ENCODE results near the gene ABCG1.

The ABCG1 gene

DNA sequence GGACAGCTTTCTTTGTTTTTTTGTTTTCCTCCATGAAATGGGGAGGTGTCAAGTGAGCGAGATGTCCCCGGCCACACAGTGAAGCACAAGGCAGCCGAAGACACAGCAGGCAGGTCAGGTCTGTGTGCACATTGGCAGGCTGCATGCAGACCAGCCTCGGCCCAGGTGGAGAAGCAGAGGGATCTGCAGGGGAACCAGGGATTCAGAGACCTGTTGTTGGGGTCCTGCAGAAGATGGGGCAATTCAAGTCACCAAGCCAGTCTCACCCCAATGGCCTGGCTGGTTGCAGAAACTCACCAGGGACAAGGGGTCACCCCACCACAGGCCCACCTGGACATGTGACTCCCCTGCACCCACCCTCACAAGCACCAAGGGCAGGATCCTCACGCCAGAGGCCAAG is 4.0 kb upstream of the ABCG1 start:
- no peak for DNase-seq

DNA sequence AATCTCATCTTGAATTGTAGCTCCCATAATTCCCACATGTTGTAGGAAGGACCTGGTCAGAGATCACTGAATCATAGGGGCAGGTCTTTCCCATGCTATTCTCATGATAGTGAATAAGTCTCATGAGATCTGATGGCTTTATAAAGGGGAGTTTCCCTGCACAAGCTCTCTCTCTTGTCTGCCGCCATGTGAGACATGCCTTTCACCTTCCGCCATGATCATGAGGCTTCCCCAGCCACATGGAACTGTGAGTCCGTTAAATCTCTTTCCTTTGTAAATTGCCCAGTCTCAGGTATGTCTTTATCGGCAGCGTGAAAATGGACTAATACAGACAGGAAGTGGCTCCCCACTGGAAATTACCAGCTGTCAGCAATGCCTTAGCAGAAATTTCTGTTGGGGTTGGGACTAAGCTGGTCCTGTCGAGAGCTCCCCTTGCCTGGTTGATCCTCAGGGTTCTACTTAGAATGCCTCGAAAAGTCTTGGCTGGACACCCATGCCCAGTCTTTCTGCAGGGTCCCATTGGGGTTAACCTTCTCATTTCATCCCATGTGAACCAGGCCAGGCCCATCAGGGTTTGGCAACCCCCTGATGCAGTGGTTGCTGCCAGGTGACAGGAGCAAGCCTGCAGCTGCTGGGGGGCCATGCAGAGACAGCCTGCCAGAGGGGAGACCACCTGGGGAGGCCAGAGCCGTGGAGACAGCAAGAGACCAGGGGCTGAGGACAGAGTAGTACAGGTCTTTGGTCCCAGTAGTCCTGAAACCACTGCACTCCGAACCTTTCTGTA is 2.8 kb upstream of the ABCG1 start:
- no peak for DNase-seq

DNA sequence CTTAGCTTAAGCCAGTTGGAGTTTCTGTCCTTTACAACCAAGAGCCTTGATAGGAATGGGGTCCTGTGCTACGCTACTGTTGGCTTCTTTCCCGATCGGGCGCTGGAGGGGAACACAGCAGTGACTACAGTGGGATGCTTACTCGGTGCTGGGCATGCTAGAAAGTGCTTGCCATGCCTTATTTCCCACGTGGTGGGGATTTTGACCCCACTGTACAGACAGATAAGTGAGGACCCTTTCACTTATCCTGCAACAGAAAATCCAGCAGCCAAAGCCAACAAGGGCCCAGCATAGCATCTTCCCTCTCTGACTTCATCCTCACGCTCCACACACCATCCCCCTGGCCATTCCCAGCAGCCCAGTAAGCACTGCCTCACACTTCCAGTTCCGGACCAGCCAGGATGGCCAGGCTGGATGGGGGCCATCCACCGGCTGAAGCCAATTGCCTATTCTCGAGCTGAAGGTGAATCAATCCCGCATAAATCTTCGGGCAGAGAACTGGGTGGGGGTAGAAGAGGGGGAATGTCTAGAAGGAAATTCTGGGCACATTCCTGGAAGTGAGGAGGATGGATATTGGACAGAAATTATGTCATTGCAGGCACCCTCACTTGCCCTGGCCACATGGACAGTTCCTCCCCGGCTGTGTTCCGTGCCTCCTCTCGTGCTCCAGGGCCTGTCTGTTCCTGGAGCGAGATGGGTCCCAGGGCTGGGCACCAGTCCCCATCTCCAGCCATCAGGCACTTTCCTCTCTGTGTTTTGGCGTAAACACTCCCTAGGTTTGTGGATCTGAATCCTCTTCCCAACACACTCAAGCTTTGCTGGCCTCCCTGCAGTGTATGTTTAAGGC is 2.0 kb upstream of the ABCG1 start:
- DNase-seq: no peak

DNA sequence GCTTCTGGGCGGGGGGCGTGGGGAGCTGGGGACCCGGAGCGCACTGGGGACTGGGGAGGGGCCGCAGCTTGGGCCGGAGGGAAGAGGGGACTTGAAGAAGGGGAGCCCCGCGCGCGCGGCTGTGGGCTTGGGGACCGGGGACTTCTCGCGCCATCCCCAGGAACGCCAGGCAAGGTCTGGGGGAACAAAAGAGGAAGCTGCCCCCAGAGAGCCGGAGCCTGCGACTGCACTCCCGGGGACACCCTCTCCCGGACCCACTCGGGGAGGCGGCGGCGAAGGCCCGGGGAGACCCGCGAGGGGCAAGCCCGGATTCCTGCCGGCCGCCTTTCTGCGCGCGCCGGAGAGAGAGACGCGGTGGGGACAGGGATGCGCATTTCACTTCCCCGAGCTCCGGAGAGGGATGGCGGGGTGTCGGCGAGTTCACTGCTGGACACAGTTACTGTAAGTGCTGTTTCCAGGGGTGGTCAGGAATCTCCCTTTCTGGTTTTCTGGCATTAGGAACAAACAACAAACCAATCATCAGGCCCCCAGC is 732 bp downstream of the ABCG1 start:
- DNase-seq: peak; percentile 32 to 67 (median 50)

DNA sequence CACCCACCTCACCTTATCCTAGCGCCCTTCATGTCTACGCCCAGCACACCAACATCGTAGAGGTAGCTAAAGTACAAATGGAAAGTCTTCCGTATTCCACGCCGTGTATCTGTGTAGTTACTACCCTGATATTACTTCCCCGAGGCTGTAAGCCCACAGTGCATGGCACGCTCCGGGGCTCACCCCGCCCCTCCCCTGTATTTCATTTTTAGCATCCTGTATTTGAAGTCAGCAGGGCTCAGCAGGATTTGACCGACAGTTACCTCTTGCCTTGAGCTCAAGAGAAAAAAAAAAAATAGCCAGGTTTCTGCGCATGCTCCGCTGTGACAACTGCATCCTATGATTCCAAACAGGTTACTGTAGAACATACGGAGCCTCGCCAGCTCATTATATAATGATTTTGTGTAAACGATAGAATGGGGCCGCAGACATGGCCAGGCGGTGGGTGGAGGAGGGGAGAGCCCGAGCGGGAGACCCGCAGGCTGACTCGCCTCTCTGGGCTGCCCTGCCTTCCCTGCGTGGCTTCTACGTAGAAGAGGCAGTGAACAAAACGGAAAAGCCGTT is 1.3 kb downstream of the ABCG1 start:
- DNase-seq: peak; percentile 74 to 93 (median 88)

DNA sequence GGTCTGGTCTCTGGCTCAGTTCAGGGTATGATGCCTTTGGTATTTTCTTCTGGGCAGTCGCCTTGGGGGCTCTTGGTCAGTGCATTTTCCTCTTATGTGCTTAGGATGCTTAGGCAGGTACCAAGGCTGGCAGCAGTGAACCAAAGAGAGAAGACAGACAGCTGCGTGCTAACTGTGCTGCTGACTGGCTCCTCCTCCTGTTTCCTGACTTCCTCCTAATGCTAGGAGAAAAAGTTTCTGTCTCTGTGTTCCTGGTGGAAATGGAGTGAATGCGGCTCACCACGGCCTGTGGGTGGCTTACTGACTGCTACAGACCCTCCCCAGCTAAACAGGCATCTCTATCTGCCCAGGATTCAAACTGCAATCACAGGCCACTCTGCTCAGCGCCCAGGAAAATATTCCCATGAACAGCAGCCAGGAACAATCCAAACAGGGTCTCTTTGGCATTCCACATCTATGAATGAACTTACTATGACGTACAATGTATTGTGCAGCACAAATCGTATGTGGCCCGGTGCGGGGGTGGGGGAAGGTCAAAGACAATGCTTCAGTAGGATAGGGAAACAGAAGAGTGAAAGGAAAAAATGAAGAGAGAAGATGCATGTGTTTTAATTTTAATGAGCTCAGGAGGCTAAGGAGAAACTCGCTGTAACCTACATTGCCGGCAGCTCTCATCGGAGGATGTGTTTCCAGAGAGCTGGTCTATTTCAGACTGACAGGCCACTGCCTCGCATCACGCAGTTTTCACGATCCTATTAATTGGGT is 2.8 kb downstream of the ABCG1 start:
- DNase-seq: peak; percentile 34 to 66 (median 62)

DNA sequence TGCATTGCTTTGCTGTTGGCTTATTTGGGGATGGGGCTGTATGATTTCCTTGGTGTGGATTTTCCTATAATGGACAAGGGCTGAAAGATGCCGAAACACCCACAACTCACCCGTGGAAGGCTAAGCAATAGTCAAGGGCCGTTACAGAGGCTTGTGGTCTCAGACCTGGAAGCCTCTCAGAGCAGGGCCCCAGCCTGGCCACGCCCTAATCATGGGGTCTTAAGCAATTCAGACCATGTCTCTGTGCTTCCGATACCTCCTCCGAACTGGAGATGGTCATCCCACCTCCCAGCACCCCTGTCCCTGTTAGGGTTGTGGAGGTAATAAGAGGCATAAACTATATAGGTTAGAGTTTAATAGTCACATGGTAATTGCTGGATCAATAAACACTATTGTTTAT is 3.4 kb downstream of the ABCG1 start:
- no peak for DNase-seq

DNA sequence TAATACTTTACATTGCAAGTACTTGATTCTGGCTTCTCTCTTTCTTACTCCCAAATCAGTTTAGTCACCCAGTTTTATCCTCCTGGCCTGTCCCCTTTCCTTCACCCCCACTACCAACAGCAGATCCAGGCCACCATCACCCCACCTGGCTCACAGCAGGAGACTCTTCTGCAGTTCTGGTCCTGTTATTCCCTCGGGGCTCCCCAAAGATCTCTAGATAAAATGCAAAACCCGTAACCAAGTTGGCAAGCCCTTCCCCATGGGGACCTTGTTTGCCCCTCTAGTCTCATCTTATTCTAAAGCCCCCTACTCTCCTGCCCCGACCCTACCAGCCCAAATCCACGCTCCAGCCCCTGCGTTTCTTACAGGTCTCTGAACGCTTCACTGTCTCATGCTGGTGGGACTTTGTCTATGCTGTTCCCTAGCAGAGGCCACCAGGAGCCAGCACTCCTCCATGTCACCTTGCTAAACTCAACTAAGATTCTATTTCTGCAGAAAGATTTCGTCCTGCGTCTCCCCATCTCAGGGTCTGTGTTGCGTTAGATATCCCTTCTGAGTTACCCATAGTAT is 4.0 kb downstream of the ABCG1 start:
- DNase-seq: no peak

DNA sequence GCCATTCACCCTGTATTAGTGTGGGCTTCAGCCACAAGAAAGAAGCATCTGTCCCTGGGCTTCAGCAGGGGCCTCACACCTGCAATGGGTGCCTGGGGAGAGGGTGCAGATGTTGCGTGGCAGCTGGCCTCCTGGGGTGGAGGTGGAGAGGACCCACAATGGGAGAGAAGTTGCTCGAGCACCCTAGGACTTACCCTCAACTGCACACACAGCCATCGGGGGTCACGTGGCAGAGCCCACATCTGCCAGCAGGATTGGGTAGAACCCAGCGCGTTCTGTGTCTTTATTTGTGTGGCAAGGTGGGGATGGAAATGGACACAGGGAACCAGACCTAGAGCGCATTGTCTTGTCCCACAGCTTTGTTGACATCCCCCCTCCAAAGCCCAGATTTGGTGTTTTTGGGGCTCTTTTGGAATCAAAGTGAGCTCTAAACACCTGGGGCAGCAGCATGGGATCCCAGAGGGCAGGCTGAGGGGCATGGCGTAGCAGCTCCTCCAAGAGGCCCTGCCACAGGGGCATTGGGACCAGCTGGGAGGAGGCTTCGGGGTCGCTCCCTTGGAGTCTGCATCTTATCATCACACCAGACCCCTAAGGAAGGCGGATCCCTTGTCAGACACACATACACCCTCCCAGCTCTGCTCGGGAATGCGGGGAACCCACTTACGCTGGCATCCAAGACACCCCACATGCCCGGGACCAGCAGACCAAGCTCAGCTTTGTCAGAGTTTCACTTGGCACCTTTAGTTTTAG is 5.1 kb downstream of the ABCG1 start:
- no peak for DNase-seq

DNA sequence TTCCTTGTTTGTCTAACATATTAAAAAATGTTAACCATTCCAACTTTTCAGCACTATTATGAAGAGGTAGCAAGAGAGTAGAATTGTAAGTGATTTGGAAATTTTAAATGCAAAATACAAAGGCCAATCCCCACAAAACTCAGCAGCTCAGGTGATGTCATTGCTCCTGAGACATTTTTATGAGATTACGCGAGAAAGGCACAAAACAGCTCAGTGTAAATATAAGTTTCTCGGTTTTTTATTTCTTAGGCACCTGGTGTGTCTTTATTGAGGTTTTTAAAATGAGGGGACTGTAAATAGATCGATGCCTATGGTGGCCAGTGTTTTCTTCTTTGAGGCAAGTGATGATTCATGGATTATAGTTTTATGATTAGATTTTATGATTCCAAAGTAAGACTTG is 6.1 kb downstream of the ABCG1 start:
- no peak for DNase-seq

DNA sequence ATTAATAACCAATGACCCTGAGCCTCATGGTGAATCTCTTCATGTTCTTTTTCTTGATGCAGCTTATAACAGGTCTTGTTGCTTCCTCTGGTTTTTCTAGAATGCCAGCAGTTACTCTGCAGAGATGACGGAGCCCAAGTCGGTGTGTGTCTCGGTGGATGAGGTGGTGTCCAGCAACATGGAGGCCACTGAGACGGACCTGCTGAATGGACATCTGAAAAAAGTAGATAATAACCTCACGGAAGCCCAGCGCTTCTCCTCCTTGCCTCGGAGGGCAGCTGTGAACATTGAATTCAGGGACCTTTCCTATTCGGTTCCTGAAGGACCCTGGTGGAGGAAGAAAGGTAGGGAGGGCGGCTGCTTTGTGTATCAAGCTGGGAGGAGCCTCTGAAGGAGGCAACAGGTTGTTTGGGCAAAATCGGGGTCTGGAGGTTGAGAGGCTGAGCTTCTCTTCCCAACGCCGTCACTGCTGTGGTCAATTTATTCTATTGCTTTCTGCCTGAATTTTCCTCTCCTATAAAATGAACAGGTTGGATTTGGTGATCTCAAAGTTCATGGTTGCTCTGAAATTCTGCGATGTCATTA is 6.7 kb downstream of the ABCG1 start:
- DNase-seq: no peak

DNA sequence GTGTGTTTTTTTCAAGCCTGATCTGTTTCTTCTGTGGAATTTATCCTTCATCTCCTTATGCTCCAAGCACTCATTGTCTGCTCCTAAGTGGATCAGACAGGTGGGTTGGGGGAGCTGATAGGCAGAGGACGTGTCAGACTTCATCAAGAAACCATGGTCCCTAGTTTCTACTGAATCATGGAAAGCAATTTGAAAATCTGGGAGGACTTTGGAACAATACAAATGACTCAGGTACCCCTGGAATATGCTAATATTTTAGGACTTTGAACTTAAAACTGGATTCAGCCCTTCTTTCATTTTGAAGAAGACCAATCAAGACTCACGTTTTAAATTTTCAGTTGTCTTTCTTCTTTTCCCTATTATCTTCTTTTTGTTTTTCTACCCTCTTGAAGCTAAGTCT is 7.7 kb downstream of the ABCG1 start:
- no peak for DNase-seq

DNA sequence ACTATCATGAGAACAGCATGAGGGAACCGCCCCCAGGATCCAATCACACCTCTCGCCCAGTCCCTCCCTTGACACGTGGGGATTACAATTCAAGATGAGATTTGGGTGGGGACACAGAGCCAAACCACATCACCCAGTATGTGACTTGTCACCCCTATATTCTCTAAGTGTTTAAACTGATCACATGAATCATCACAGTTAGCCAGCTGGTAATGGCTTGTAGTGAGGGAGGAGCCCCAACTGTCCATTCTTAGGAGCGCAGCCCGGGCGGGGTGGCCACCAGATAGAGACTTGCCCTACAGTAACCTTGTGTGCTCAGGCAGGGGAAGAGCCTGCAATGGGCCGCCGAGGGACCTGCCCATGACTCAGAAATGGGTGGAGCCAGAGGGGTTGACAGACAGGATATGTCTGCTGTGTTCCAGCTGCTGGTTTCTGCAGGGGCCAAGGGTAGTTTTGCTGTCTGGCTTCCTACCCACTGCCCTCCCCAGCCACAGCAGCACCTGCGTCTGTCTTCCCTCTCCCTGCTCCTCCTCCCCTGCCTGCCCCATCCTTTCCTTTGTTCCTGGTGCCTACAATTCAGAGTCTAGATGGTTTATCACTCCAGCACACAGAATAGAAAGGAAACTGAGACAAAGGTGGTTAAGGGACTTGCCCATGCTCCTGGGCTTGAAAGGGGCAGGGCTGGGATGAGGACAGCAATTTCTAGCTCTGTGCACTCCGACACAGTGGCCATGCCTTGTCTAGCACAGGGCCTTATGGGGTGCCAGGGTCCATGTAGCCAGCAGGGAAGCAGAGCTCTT is 9.2 kb downstream of the ABCG1 start:
- peak; percentile 93 to 97 (median 95) for DNase-seq

DNA sequence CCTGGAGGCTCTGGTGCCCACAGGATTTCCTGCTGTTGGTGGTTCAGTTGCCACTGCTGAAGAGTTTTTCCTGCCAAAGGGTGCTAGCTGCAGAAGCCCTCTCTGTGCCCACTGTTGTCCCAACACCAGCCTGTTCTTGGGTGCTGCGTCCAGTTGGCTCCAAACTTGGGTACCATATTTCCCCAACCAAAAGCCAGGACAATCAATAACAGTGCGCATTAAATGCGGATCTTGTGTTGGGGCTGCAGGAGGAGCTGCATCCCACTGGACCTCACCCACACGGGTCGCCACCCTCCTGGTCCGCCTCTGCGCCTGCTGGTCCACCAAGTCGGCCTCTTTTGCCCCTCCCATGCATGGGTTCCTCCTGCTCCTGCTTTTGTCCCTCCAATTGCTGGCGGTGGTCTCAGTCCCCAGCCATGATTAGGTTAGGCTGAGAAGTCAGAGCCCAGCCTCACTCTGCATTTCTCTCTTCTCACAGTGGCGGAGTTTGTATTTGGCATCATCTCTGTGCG is 9.8 kb downstream of the ABCG1 start:
- DNase-seq: no peak

DNA sequence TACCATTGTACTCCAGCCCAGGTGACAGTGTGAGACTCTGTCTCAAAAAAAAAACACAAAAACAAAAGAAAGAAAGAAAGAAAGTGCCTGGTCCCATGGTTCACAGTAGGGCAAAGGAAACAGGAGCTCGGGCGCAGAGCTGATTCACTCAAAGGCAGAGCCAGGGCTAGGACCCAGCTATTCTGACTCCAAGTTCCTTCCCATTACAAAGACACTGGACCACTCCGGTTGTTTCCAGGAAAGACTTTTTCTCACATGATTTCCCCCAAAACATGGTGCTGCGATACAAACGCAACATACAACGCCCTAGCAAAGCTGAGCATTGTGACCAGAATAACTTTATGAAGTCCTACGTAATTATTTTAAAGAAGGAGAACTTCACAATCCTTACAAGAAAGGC is 10.7 kb downstream of the ABCG1 start:
- no peak for DNase-seq

DNA sequence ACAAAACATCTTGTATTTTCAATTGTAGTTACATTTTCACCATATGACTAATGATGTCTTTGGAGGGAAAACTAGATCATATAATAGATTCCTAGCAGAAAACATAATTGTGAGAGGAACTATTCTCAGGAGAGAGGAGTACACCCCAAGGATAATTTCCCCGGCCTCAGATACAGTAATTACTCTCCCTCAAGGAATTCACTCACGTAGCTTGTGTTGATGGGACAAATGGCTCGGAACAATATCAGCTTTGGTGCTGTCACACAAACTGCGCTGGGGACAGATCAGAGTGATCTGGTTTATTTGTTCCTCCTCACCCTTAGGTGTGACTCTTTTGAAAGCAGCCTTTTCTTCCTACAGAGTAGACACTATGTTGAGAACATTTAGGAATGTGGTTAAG is 11.2 kb downstream of the ABCG1 start:
- no peak for DNase-seq

DNA sequence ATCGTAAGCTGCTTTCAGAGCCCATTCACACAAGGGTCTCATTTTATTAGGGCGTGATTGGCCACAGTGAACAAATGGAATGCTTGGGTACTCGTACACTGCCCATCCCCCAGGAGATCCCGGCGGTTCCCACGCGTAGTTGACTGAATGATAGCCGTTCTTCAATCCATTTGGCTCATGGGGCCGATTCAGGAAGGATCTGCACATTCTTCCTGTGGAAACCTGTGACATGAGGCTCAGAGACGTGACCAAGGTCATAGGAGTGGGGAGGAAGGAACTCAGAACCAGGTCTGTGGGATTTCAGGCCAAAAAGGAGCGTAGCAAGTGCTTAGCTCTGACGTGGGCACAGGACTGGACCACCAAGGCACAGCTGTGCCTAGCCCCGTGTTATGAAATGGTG is 11.7 kb downstream of the ABCG1 start:
- DNase-seq: no peak

DNA sequence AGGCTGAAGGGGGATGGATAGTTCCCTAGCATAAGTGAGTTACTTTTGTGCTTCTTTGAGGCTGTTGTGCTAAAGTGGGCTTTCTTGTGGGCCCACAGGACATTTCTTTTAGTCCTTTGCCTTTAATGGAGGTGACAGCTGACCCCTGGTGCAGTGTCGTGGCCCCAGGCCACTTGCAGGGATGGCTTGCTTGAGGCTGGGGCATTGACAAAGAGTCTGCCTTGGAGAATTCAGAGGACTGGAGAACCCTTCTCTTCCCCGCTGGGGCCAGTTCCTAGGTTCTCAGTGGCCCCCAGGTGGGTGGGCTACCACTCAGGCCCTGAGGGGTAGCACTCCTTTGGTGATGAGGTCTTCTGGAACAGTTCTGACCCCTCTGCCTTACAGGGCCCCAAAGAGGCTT is 12.8 kb downstream of the ABCG1 start:
- DNase-seq: no peak

DNA sequence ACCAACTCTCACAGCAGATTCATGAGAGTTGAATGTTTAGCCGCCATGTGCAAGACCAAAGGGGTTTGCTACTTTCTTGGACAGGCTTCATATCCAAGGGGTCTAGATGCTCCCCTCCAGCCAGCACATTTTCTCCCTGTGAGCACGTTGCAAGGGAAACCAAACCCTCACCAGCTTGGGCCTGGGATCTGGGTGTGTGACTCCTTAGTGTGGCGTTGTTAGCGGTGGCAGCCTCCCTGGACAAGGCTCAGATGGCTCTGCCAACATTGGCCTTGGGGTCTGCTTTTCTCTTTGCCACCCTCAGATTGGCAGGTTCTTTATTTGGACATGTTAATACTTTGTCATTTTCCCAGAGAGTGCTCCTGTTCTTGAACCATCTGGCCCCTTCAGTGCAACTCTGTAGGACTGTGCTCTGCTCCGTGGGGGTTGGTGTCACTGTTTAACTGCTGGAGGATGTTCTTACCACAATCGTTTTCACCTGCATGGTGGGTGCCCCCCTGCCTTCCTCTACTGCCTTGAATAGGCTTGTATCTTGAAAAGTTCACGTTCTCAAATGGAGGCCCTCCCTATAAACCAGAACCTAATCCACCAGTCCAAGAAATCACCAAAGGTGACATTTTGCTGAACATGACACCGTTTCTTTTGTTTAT is 13.4 kb downstream of the ABCG1 start:
- no peak for DNase-seq
